B cell (primary cell): ENCODE data around the gene CLDN25. TPM values are rescaled to one million over a fixed set of nuclear protein-coding genes. Genes with fewer than 3 reads are reported as not detected.

Source experiments
- ATAC-seq: fragments of 200-7000 bp; cut with Tn5 transposase; one replicate; pipeline ENCODE4 v1.10.0; 2021; ENCODE audit warnings: low read depth, mild to moderate bottlenecking, moderate number of reproducible peaks, moderate library complexity
- CTCF ChIA-PET: fragments of 350-600 bp; sonication (Branson Sonifier 250); formaldehyde crosslinking; loops from one replicate; lab custom pipeline; 2021; ENCODE audit warnings: antibody characterized with exemption, inconsistent platforms; lab: Charles Lee
- POLR2A ChIA-PET: fragments of 350-600 bp; sonication (Branson Sonifier 250); formaldehyde crosslinking; loops from one replicate; lab custom pipeline; 2021; ENCODE audit warnings: antibody characterized with exemption; lab: Charles Lee
- DNase-seq: peaks from one replicate; pipeline ENCODE4 v3.0.0; 2013
- H2AFZ ChIP-seq: 2 replicates; pipeline ENCODE4 v1.6.1; 2012; ENCODE audit warnings: mild to moderate bottlenecking, low read depth, low read length; ENCODE audit not compliant: insufficient read depth, poor library complexity, severe bottlenecking
- H3K27ac ChIP-seq, 2 donors: 1 replicate in 1 of 2; 2 replicates in 1 of 2; pipeline ENCODE4 v1.5.1; 2012 to 2013; ENCODE audit warnings: low read length in 2 of 2, mild to moderate bottlenecking in 2 of 2, moderate library complexity in 1 of 2
- H3K27me3 ChIP-seq, 4 experiments: fragments of 200-600 bp in 1 of 4; sonication (generic) in 1 of 4; replicated peaks in 1 of 4; 1 replicate in 2 of 4; 2 replicates in 2 of 4; pipeline versions ENCODE4 v1.6.1 to v1.7.0; 2013 to 2016; ENCODE audit warnings: low read length in 3 of 4, mild to moderate bottlenecking in 2 of 4, mixed read lengths in 1 of 4, moderate library complexity in 1 of 4; ENCODE audit not compliant: insufficient read depth in 4 of 4, control insufficient read depth in 3 of 4; ENCODE audit errors: control extremely low read depth in 1 of 4
- H3K36me3 ChIP-seq, 2 experiments: replicated peaks in 1 of 2; 1 replicate in 1 of 2; 2 replicates in 1 of 2; pipeline versions ENCODE4 v1.6.1 to v1.7.1; 2013; ENCODE audit warnings: low read length in 1 of 2; ENCODE audit not compliant: insufficient read depth in 2 of 2, control insufficient read depth in 1 of 2; ENCODE audit errors: control extremely low read depth in 1 of 2, extremely low read depth in 1 of 2
- H3K4me1 ChIP-seq, 2 donors: fragments of 200-600 bp in 1 of 2; sonication (generic) in 1 of 2; 1 replicate in 1 of 2; 2 replicates in 1 of 2; pipeline versions ENCODE4 v1.5.1 to v1.6.1; 2013 to 2017; ENCODE audit warnings: low read length in 2 of 2; ENCODE audit not compliant: control insufficient read depth in 2 of 2, insufficient read depth in 2 of 2
- H3K4me2 ChIP-seq: replicated peaks from 2 replicates; pipeline ENCODE3; 2012; ENCODE audit warnings: mild to moderate bottlenecking, low read depth, low read length; ENCODE audit not compliant: poor library complexity, severe bottlenecking
- H3K4me3 ChIP-seq, 5 experiments: fragments of 200-600 bp in 1 of 5; sonication (generic) in 1 of 5; 1 replicate in 3 of 5; 2 replicates in 2 of 5; pipeline versions ENCODE4 v1.5.1 to v1.7.0; 2011 to 2016; ENCODE audit warnings: low read length in 4 of 5, mild to moderate bottlenecking in 4 of 5, low read depth in 2 of 5, control low read depth in 1 of 5, moderate library complexity in 1 of 5; ENCODE audit not compliant: insufficient read depth in 1 of 5; ENCODE audit errors: control extremely low read depth in 1 of 5, extremely low read depth in 1 of 5
- H3K79me2 ChIP-seq: fragments of 200-600 bp; sonication (generic); one replicate; pipeline ENCODE4 v1.6.0; 2016; ENCODE audit warnings: low read length; ENCODE audit not compliant: control insufficient read depth, insufficient read depth
- H3K9ac ChIP-seq: fragments of 200-600 bp; sonication (generic); 2 replicates; pipeline ENCODE4 v1.6.1; 2017; ENCODE audit warnings: mild to moderate bottlenecking, low read length, moderate library complexity
- H3K9me3 ChIP-seq, 3 donors: one replicate each; pipeline versions ENCODE4 v1.6.1 to v1.7.1; 2013; ENCODE audit warnings: low read length in 2 of 3; ENCODE audit not compliant: control insufficient read depth in 2 of 3, insufficient read depth in 1 of 3; ENCODE audit errors: control extremely low read depth in 1 of 3
- H4K20me1 ChIP-seq: 2 replicates; pipeline ENCODE4 v1.6.0; 2012; ENCODE audit warnings: mild to moderate bottlenecking, low read length; ENCODE audit not compliant: insufficient read depth, control insufficient read depth, poor library complexity, severe bottlenecking
- H3K27ac Mint-ChIP-seq: one replicate; pipeline ENCODE4 v1.8.0; 2021; ENCODE audit warnings: mixed read lengths
- H3K27me3 Mint-ChIP-seq: one replicate; pipeline ENCODE4 v1.8.0; 2021; ENCODE audit warnings: mixed read lengths
- H3K4me1 Mint-ChIP-seq: one replicate; pipeline ENCODE4 v1.8.0; 2021; ENCODE audit warnings: mixed read lengths
- H3K4me3 Mint-ChIP-seq: one replicate; pipeline ENCODE4 v1.8.0; 2021; ENCODE audit warnings: mixed read lengths
- H3K9me3 Mint-ChIP-seq: one replicate; pipeline ENCODE4 v1.8.0; 2022; ENCODE audit warnings: mixed read lengths; ENCODE audit not compliant: insufficient read depth
- EZH2 ChIP-seq: IDR thresholded peaks from 2 replicates; pipeline ENCODE4 v1.6.1; 2012; ENCODE audit warnings: borderline replicate concordance, low read depth, mild to moderate bottlenecking, moderate library complexity, low read length; ENCODE audit not compliant: insufficient read depth, poor library complexity, severe bottlenecking
- WGBS: methylation state at CpG from one replicate; pipeline ENCODE4 v1.1.5; 2013; ENCODE audit warnings: missing lambda C conversion rate; ENCODE audit not compliant: insufficient coverage; 5-methylcytosine and 5-hydroxymethylcytosine counted together
- intact Hi-C: fragments of 100-400 bp; cut with micrococcal nuclease; formaldehyde crosslinking; loops from one replicate; pipeline ENCODE4 v1.10.0; 2022
- polyA plus RNA-seq: library from polyadenylated mRNA; depleted of rRNA; stranded (reverse); fragments of >200 nt; gene quantifications from 2 replicates; pipeline ENCODE4 v1.2.3, GENCODE V29; 2012
- total RNA-seq, 2 donors: library from RNA; stranded (reverse); fragments of 120-200 nt in 1 of 2; gene quantifications; 1 replicate in 1 of 2; 2 replicates in 1 of 2; pipeline versions ENCODE4 v1.2.3 to v1.2.4, GENCODE V29; 2013 to 2022
- TF ChIP-seq, protein P1 (sequence below): fragments of 200-600 bp; IDR thresholded peaks from one replicate; pipeline ENCODE4 v1.8.0; 2022; ENCODE audit warnings: antibody characterized with exemption, mild to moderate bottlenecking

Gene CLDN25
- total and polyA plus RNA-seq, 2 donors (not counting 1 experiment from before 2014, with no cell fraction given): not detected

DNA sequence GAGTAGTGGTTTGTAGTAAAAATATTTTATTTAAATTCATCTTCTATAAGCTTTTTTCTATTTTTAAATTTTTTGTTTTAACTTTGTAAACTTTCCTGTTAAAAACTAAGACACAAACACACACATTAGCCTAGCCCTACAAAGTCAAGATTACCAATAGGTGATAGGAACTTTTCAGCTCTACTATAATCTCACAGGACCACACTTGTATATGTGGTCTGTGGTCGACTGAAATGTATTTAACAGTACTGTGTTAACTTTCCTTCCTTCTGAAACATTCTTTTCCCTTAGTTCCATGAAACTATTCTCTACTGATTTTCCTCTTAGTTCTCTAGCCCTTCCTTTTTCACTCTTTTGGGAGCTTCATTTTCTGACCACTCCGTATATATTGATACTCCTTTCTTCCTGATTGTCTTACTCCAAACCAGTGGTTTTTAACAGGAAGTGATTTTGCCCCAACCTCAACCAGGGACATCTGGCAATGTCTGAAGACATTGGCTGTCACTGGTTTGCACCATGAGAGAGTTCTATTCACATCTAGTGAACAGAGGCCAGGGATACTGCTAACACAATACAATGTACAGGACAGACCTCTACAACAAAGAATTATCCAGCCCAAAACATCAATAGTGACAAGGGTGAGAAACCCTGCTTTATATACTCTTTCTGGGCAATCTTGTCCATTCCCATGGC lies 14.9 kb upstream of the CLDN25 start:
- POLR2A ChIA-PET: no interaction called here
- Histone ChIP-seq H4K20me1 (no peaks in the 10 kb centered on the region), H3K9me3 (peaks cover 0 to 3% (median 0%) of the 10 kb centered on the region in 3 donors), H2AFZ (no peak overlapping the region), H3K4me1 (no peaks in the 10 kb centered on the region), H3K4me2 (no peak overlapping the region), H3K79me2 (peaks cover 31% of the 10 kb centered on the region), H3K9ac (no peak overlapping the region), H3K36me3 (peaks cover 11 to 48% of the 10 kb centered on the region in 2 experiments), H3K27ac (no peak overlapping the region), H3K4me3 (no peak overlapping the region), H3K27me3 (no peaks in the 10 kb centered on the region)
- H3K4me1 Mint-ChIP-seq: peaks cover 7% of the 10 kb centered on the region
- H3K9me3 Mint-ChIP-seq: no peaks in the 10 kb centered on the region
- ATAC-seq (no peak), DNase-seq (no peak)
- no peak overlapping the region for H3K4me3 Mint-ChIP-seq
- intact Hi-C loops: no loop called here
- CTCF ChIA-PET: no interaction called here
- no peak overlapping the region for H3K27ac Mint-ChIP-seq
- WGBS: 83% methylated on average over 1 of the region's 2 CpGs
- no peaks in the 10 kb centered on the region for H3K27me3 Mint-ChIP-seq
- TF ChIP-seq EZH2: no peak
- TF ChIP-seq, protein P1, sequence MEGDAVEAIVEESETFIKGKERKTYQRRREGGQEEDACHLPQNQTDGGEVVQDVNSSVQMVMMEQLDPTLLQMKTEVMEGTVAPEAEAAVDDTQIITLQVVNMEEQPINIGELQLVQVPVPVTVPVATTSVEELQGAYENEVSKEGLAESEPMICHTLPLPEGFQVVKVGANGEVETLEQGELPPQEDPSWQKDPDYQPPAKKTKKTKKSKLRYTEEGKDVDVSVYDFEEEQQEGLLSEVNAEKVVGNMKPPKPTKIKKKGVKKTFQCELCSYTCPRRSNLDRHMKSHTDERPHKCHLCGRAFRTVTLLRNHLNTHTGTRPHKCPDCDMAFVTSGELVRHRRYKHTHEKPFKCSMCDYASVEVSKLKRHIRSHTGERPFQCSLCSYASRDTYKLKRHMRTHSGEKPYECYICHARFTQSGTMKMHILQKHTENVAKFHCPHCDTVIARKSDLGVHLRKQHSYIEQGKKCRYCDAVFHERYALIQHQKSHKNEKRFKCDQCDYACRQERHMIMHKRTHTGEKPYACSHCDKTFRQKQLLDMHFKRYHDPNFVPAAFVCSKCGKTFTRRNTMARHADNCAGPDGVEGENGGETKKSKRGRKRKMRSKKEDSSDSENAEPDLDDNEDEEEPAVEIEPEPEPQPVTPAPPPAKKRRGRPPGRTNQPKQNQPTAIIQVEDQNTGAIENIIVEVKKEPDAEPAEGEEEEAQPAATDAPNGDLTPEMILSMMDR: no peak

DNA sequence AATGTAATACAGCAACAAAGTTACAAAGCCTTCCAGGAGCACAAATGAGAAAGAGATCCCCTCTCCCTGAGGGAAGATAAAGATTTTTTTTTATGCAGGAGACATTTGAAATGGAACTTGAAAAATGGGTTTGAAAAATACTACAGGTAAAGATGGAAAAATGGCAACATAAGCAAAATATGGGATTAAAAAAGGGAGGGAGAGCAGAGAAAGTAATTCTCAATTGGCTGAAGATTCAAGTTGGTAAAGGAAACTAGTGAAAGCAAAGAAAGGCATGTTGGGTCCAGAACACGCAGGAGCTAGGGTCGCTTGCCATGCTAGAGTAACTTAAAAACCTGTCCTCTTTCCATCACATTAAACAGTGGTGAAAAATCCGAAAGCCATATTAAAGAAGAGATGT lies 7.6 kb upstream of the CLDN25 start:
- ChIA-PET CTCF (interaction anchor here (1.2 to 1.7 kb wide), 2 partner anchors 24 to 491 kb away, joined by 3 to 8 read pairs; no protein-coding TSS in a partner anchor), POLR2A (interaction anchor here (0.7 kb wide), 1 partner anchor 116 kb away, joined by 8 read pairs; no protein-coding TSS in a partner anchor)
- Histone ChIP-seq H3K27ac (no peak overlapping the region), H3K4me2 (peak overlapping the region; percentile 80), H4K20me1 (no peaks in the 10 kb centered on the region), H3K27me3 (no peaks in the 10 kb centered on the region), H3K4me1 (peaks cover 0 to 12% of the 10 kb centered on the region in 2 donors), H3K9me3 (no peaks in the 10 kb centered on the region), H3K9ac (no peak overlapping the region), H3K36me3 (peaks cover 5 to 21% of the 10 kb centered on the region in 2 experiments), H2AFZ (no peak overlapping the region), H3K79me2 (peaks cover 49% of the 10 kb centered on the region), H3K4me3 (no peak overlapping the region)
- no CpG with 5 or more reads among the region's 3 CpGs for WGBS
- Mint-ChIP-seq H3K4me3 (peak overlapping the region; percentile 76), H3K27ac (no peak overlapping the region), H3K27me3 (peaks cover 3% of the 10 kb centered on the region), H3K9me3 (no peaks in the 10 kb centered on the region), H3K4me1 (peaks cover 26% of the 10 kb centered on the region)
- TF ChIP-seq, protein P1: no peak
- TF ChIP-seq EZH2: no peak
- DNase-seq (no peak), ATAC-seq (no peak)
- intact Hi-C loops: loop anchor here (2.0 kb wide), 1 partner anchor 1685 kb away; the partner anchor contains the start of genes SDHD and TIMM8B
